ENCODE results near the gene BABAM2.

GRCh38 chr2:28298406-28298805 is 407.9 kb downstream of the BABAM2 start:
- TF ChIP-seq CTCF (IDR thresholded peaks at IDR 0.05; ENCODE audit: low read depth, low read length) (no peak), POLR2A (IDR thresholded peaks at IDR 0.05; ENCODE audit: extremely low read depth, insufficient read length) (no peak), MAX (IDR thresholded peaks at IDR 0.05; ENCODE audit: low read depth, low read length) (no peak), MYC (IDR thresholded peaks at IDR 0.05; ENCODE audit: low read depth, low read length) (no peak)
